Caco-2 (cell line): ENCODE measurements around the gene APELA. TPM values are rescaled to one million over a fixed set of nuclear protein-coding genes. Genes with fewer than 3 reads are reported as not detected.

Experiments used
- BruUV-seq: library from RNA; stranded (reverse); fragments of 400-500 nt; replicated peaks from 2 replicates; lab custom pipeline; 2021; lab: Mats Ljungman, UMichigan
- CTCF ChIA-PET: fragments of 300-600 bp; sonication (Branson Sonifier 250); formaldehyde crosslinking; loops from one replicate; lab custom pipeline; 2022; ENCODE audit warnings: antibody characterized with exemption; lab: Charles Lee
- POLR2A ChIA-PET: fragments of 300-600 bp; sonication (Branson Sonifier 250); formaldehyde crosslinking; loops from one replicate; lab custom pipeline; 2022; ENCODE audit warnings: antibody characterized with exemption; lab: Charles Lee
- DNase-seq, 2 experiments: peaks; one replicate each; pipeline versions ENCODE4 v3.0.0 to v3.0.0-alpha.2; 2020 to 2022
- H3K27me3 ChIP-seq: replicated peaks from 2 replicates; pipeline ENCODE4 v1.6.0; 2011; ENCODE audit warnings: low read length; ENCODE audit not compliant: control insufficient read depth, insufficient read depth
- H3K36me3 ChIP-seq: 2 replicates; pipeline ENCODE4 v1.5.1; 2011; ENCODE audit warnings: low read length; ENCODE audit not compliant: control insufficient read depth, insufficient read depth
- H3K4me1 ChIP-seq: fragments of 250-450 bp; sonication (Bioruptor Pico); 2 replicates; pipeline ENCODE4 v1.5.1; 2020; ENCODE audit warnings: mild to moderate bottlenecking
- H3K4me3 ChIP-seq: 2 replicates; pipeline ENCODE4 v1.5.1; 2011; ENCODE audit warnings: low read depth, mild to moderate bottlenecking, control low read depth, low read length
- H3K9me3 ChIP-seq: fragments of 250-450 bp; sonication (Bioruptor Pico); 2 replicates; pipeline ENCODE4 v1.5.1; 2020; ENCODE audit warnings: mild to moderate bottlenecking, moderate library complexity
- H3K27ac Mint-ChIP-seq: one replicate; pipeline ENCODE4 v1.8.0; 2022; ENCODE audit warnings: mixed read lengths; ENCODE audit not compliant: unreplicated experiment
- H3K27me3 Mint-ChIP-seq: one replicate; pipeline ENCODE4 v1.8.0; 2022; ENCODE audit warnings: mixed read lengths; ENCODE audit not compliant: insufficient read depth, unreplicated experiment
- H3K36me3 Mint-ChIP-seq: one replicate; pipeline ENCODE4 v1.8.0; 2022; ENCODE audit warnings: mild to moderate bottlenecking, mixed read lengths; ENCODE audit not compliant: insufficient read depth, unreplicated experiment
- H3K4me1 Mint-ChIP-seq: one replicate; pipeline ENCODE4 v1.8.0; 2022; ENCODE audit warnings: low read depth, mixed read lengths; ENCODE audit not compliant: unreplicated experiment
- H3K4me3 Mint-ChIP-seq: one replicate; pipeline ENCODE4 v1.8.0; 2022; ENCODE audit warnings: mild to moderate bottlenecking, moderate library complexity, mixed read lengths; ENCODE audit not compliant: unreplicated experiment
- H3K9me3 Mint-ChIP-seq: one replicate; pipeline ENCODE4 v1.8.0; 2022; ENCODE audit warnings: mixed read lengths; ENCODE audit not compliant: unreplicated experiment
- CTCF ChIP-seq, 2 experiments: fragments of 200-600 bp in 1 of 2; IDR thresholded peaks; 1 replicate in 1 of 2; 2 replicates in 1 of 2; pipeline versions ENCODE4 v1.5.1 to v1.8.0; 2011 to 2022; ENCODE audit warnings: antibody characterized with exemption in 1 of 2, control low read depth in 1 of 2, inconsistent platforms in 1 of 2, low read depth in 1 of 2, low read length in 1 of 2, mild to moderate bottlenecking in 1 of 2, moderate library complexity in 1 of 2; ENCODE audit not compliant: insufficient read depth in 1 of 2, severe bottlenecking in 1 of 2, unreplicated experiment in 1 of 2
- intact Hi-C: fragments of 100-400 bp; cut with micrococcal nuclease; formaldehyde crosslinking; loops from one replicate; pipeline ENCODE4 v1.10.0; 2022; ENCODE audit not compliant: unreplicated experiment
- total RNA-seq: library from RNA; stranded (reverse); gene quantifications from 2 replicates; pipeline ENCODE4 v1.2.3, GENCODE V29; 2022

APELA gene
- total RNA-seq, 1 experiment from 2014 or later = 30.6 TPM

- no peak overlapping the region for H3K4me3 Mint-ChIP-seq
- H3K27ac Mint-ChIP-seq = no peak overlapping the region
- peaks cover 26% of the 10 kb centered on the region for H3K4me1 Mint-ChIP-seq
- peaks cover 19% of the 10 kb centered on the region for H3K36me3 Mint-ChIP-seq
- H3K4me1 ChIP-seq = peaks cover 45% of the 10 kb centered on the region
- H3K9me3 Mint-ChIP-seq = peaks cover 10% of the 10 kb centered on the region
- no peaks in the 10 kb centered on the region for H3K36me3 ChIP-seq
- no peak for TF ChIP-seq CTCF (IDR thresholded peaks at IDR 0.05; ENCODE audit: insufficient read depth in 1 of 2, low read depth in 1 of 2, low read length in 1 of 2, severe bottlenecking in 1 of 2, unreplicated experiment in 1 of 2)
- DNase-seq = peak in 1 of 2 experiments; percentile 23
- no peaks in the 10 kb centered on the region for H3K27me3 Mint-ChIP-seq
- no peak overlapping the region for H3K4me3 ChIP-seq
- H3K27me3 ChIP-seq = no peaks in the 10 kb centered on the region
- ChIA-PET CTCF (interaction anchor here (0.7 kb wide), 1 partner anchor 238 kb away, joined by 3 read pairs; no protein-coding TSS in a partner anchor), POLR2A (no interaction called here)
- intact Hi-C loops = loop anchor here (5.0 kb wide), 2 partner anchors 238 to 448 kb away; partner anchors contain the start of gene TMEM192
- BruUV-seq = no TSS peak
- peaks cover 3% of the 10 kb centered on the region; the same call in 1 of the 2 replicates for H3K9me3 ChIP-seq
These were observed 2.2 kb upstream of the APELA start for GRCh38 chr4:164874789-164875188.

GRCh38 chr4:164880489-164881262, 3.7 kb downstream of the APELA start:
- POLR2A ChIA-PET = interaction anchor here (1.5 kb wide), 1 partner anchor 232 kb away, joined by 4 read pairs; the partner anchor contains the start of gene TMEM192
- peak overlapping the region; percentile 53 for H3K4me3 Mint-ChIP-seq
- H3K27me3 ChIP-seq = no peaks in the 10 kb centered on the region
- TF ChIP-seq CTCF (IDR thresholded peaks at IDR 0.05; ENCODE audit: insufficient read depth in 1 of 2, low read depth in 1 of 2, low read length in 1 of 2, severe bottlenecking in 1 of 2, unreplicated experiment in 1 of 2) = no peak
- intact Hi-C loops = loop anchor here (1.0 kb wide), 2 partner anchors 73 to 100 kb away; no protein-coding TSS in a partner anchor
- H3K4me1 Mint-ChIP-seq = peaks cover 29% of the 10 kb centered on the region
- H3K4me3 ChIP-seq = no peak overlapping the region
- H3K36me3 Mint-ChIP-seq = peaks cover 60% of the 10 kb centered on the region
- H3K9me3 Mint-ChIP-seq = peaks cover 10% of the 10 kb centered on the region
- peaks cover 51% of the 10 kb centered on the region for H3K4me1 ChIP-seq
- H3K27me3 Mint-ChIP-seq = no peaks in the 10 kb centered on the region
- BruUV-seq = no TSS peak
- peak overlapping the region; percentile 53 for H3K27ac Mint-ChIP-seq
- DNase-seq = peak in 1 of 2 experiments; percentile 49
- H3K36me3 ChIP-seq = no peaks in the 10 kb centered on the region
- CTCF ChIA-PET = interaction anchor here (1.0 to 1.6 kb wide), 2 partner anchors 55 to 73 kb away, joined by 3 to 4 read pairs; no protein-coding TSS in a partner anchor
- H3K9me3 ChIP-seq = no peaks in the 10 kb centered on the region

GRCh38 chr4:164888096-164888715, 11.2 kb downstream of the APELA start:
- no TSS peak for BruUV-seq
- POLR2A ChIA-PET = interaction anchor here (0.6 kb wide), 1 partner anchor 225 kb away, joined by 5 read pairs; the partner anchor contains the start of gene TMEM192
- CTCF ChIA-PET = no interaction called here
- no peaks in the 10 kb centered on the region for H3K27me3 ChIP-seq
- intact Hi-C loops = no loop called here
- H3K4me3 ChIP-seq = no peak overlapping the region
- Mint-ChIP-seq H3K9me3 (peaks cover 4% of the 10 kb centered on the region), H3K27ac (no peak overlapping the region), H3K27me3 (no peaks in the 10 kb centered on the region), H3K4me3 (no peak overlapping the region), H3K36me3 (peaks cover 40% of the 10 kb centered on the region), H3K4me1 (peaks cover 14% of the 10 kb centered on the region)
- TF ChIP-seq CTCF (IDR thresholded peaks at IDR 0.05; ENCODE audit: insufficient read depth in 1 of 2, low read depth in 1 of 2, low read length in 1 of 2, severe bottlenecking in 1 of 2, unreplicated experiment in 1 of 2) = no peak
- no peak for DNase-seq
- no peaks in the 10 kb centered on the region for H3K9me3 ChIP-seq
- no peaks in the 10 kb centered on the region for H3K36me3 ChIP-seq
- H3K4me1 ChIP-seq = 0 out of 2 replicates have a peak, but pooled peaks cover 4% of the 10 kb centered on the region
